ENCODE measurements around the gene ARFGEF3. TPM values are rescaled to one million over a fixed set of nuclear protein-coding genes. Genes with fewer than 3 reads are reported as not detected.

ARFGEF3 gene
- total and polyA plus RNA-seq, 2 donors (not counting 1 experiment from before 2014, with no cell fraction given), result under 0.01 to 0.14 TPM

- TF ChIP-seq CTCF (conservative IDR thresholded peaks at IDR 0.05 in 1 of 2, IDR thresholded peaks at IDR 0.05 in 1 of 2; ENCODE audit: low read depth in 1 of 2, low read length in 2 of 2) (no peak), EZH2 (IDR thresholded peaks at IDR 0.05; ENCODE audit: low read length, missing control alignments) (no peak)
- no peaks in the 10 kb centered on the region for H3K79me2 ChIP-seq (ENCODE audit: control insufficient read depth, insufficient read depth, low read length)
Observed at GRCh38 chr6:138389551-138389950, 227.8 kb downstream of the ARFGEF3 start.

More at GRCh38 chr6:138389551-138389950, 227.8 kb downstream of the ARFGEF3 start:
- H3K27me3 ChIP-seq (ENCODE audit: control insufficient read depth, insufficient read depth, low read length), result no peaks in the 10 kb centered on the region
- H3K4me2 ChIP-seq (ENCODE audit: extremely low read depth, insufficient read depth, low read length), result no peak overlapping the region
- H3K4me3 ChIP-seq (replicated peaks in 1 of 4; ENCODE audit: control extremely low read depth in 1 of 4, insufficient read depth in 1 of 4, low read depth in 3 of 4, low read length in 4 of 4), result no peak overlapping the region
- no peaks in the 10 kb centered on the region for H4K20me1 ChIP-seq (ENCODE audit: control insufficient read depth, extremely low read depth, insufficient read depth, low read length)
- no peaks in the 10 kb centered on the region for H3K4me1 ChIP-seq (ENCODE audit: control insufficient read depth, extremely low read depth, insufficient read depth, low read length)
- H3K27ac ChIP-seq (ENCODE audit: insufficient read depth, low read length), result no peak overlapping the region
- no peak overlapping the region for H3K9ac ChIP-seq (ENCODE audit: insufficient read depth, low read length)
- DNase-seq (ENCODE audit: low read depth in 2 of 2), result no peak
- no peaks in the 10 kb centered on the region for H3K9me3 ChIP-seq (ENCODE audit: control insufficient read depth, insufficient read depth, low read depth, low read length)
- no peak overlapping the region for H2AFZ ChIP-seq (ENCODE audit: low read length)
- no peaks in the 10 kb centered on the region for H3K36me3 ChIP-seq (ENCODE audit: control insufficient read depth, insufficient read depth, low read length)

Other genes starting within 250 kb of the ARFGEF3 start
- gene PERP, start 54.5 kb upstream of the ARFGEF3 start, total RNA-seq, result 12.8 and 39.3 TPM in 2 replicates
- 50.6 and 85.4 TPM in 2 replicates for gene PERP, start 54.5 kb upstream of the ARFGEF3 start, polyA plus RNA-seq
- gene PBOV1, start 56.6 kb downstream of the ARFGEF3 start, total RNA-seq, result not detected in 2 replicates
- not detected in 2 replicates for gene PBOV1, start 56.6 kb downstream of the ARFGEF3 start, polyA plus RNA-seq
- gene SMIM28, start 216.0 kb downstream of the ARFGEF3 start, total RNA-seq, result not detected in 2 replicates
- not detected in 2 replicates for gene SMIM28, start 216.0 kb downstream of the ARFGEF3 start, polyA plus RNA-seq
- 13.9 and 21.5 TPM in 2 replicates for gene HEBP2, start 242.3 kb downstream of the ARFGEF3 start, total RNA-seq
- 17.2 and 30.0 TPM in 2 replicates for gene HEBP2, start 242.3 kb downstream of the ARFGEF3 start, polyA plus RNA-seq